NCI-H748 treated with DMSO at 0.1 percent for 48 hours (cell line): ENCODE data around the gene MYO6.

Experiments
- DNase-seq: peaks from one replicate; lab custom pipeline; 2025; lab: John Stamatoyannopoulos, UW

MYO6 gene

GRCh38 chr6:75947935-75948334, 198.9 kb downstream of the MYO6 start:
- DNase-seq, result no peak

- DNase-seq, result no peak
Measured at GRCh38 chr6:75952128-75952527, 203.1 kb downstream of the MYO6 start.

GRCh38 chr6:75963569-75963968, 214.5 kb downstream of the MYO6 start:
- no peak for DNase-seq

GRCh38 chr6:75968143-75968542, 219.1 kb downstream of the MYO6 start:
- DNase-seq, result no peak
